Astrocyte (in vitro differentiated cells and primary cell): ENCODE data around the gene FLVCR1. TPM values are rescaled to one million over a fixed set of nuclear protein-coding genes. Genes with fewer than 3 reads are reported as not detected.

Experiments
- DNase-seq: peaks from one replicate; pipeline ENCODE4 v3.0.0-alpha.2; 2010; ENCODE audit warnings: low read depth
- FAIRE-seq: peaks from 2 replicates; lab custom pipeline; 2011; peaks lifted over from hg19 to GRCh38; lab: Jason Lieb, UNC
- H2AFZ ChIP-seq: 2 replicates; pipeline ENCODE4 v1.6.0; 2012; ENCODE audit warnings: low read depth, low read length, inconsistent platforms
- H3K27ac ChIP-seq: 2 replicates; pipeline ENCODE4 v1.5.1; 2011; ENCODE audit warnings: low read depth, low read length, inconsistent platforms
- H3K27me3 ChIP-seq: 2 replicates; pipeline ENCODE4 v1.6.0; 2011; ENCODE audit warnings: low read length, inconsistent platforms; ENCODE audit not compliant: insufficient read depth
- H3K36me3 ChIP-seq: 2 replicates; pipeline ENCODE4 v1.5.1; 2011; ENCODE audit warnings: low read length, inconsistent platforms; ENCODE audit not compliant: insufficient read depth
- H3K4me1 ChIP-seq: 2 replicates; pipeline ENCODE4 v1.5.1; 2011; ENCODE audit warnings: low read length, inconsistent platforms; ENCODE audit not compliant: insufficient read depth
- H3K4me2 ChIP-seq: 2 replicates; pipeline ENCODE4 v1.6.0; 2012; ENCODE audit warnings: low read length, inconsistent platforms
- H3K4me3 ChIP-seq: 2 replicates; pipeline ENCODE4 v1.5.1; 2011; ENCODE audit warnings: low read depth, mild to moderate bottlenecking, low read length, inconsistent platforms; ENCODE audit not compliant: insufficient read depth
- H3K79me2 ChIP-seq: 2 replicates; pipeline ENCODE4 v1.6.0; 2012; ENCODE audit warnings: mild to moderate bottlenecking, low read length, inconsistent platforms; ENCODE audit not compliant: insufficient read depth
- H3K9ac ChIP-seq: 2 replicates; pipeline ENCODE4 v1.6.0; 2012; ENCODE audit warnings: mild to moderate bottlenecking, low read length, inconsistent platforms
- H3K9me3 ChIP-seq: 2 replicates; pipeline ENCODE4 v1.5.1; 2012; ENCODE audit warnings: low read depth, mild to moderate bottlenecking, low read length, inconsistent platforms; ENCODE audit not compliant: insufficient read depth
- H4K20me1 ChIP-seq: 2 replicates; pipeline ENCODE4 v1.6.0; 2012; ENCODE audit warnings: low read length, inconsistent platforms; ENCODE audit not compliant: insufficient read depth
- H3K27ac Mint-ChIP-seq: one replicate; pipeline ENCODE4 v1.8.0; 2021; ENCODE audit warnings: mild to moderate bottlenecking, mixed read lengths; ENCODE audit not compliant: unreplicated experiment
- H3K27me3 Mint-ChIP-seq: one replicate; pipeline ENCODE4 v1.8.0; 2021; ENCODE audit warnings: low read depth, mixed read lengths; ENCODE audit not compliant: unreplicated experiment
- H3K36me3 Mint-ChIP-seq: one replicate; pipeline ENCODE4 v1.8.0; 2021; ENCODE audit warnings: low read depth, mixed read lengths; ENCODE audit not compliant: unreplicated experiment
- H3K4me1 Mint-ChIP-seq: one replicate; pipeline ENCODE4 v1.8.0; 2021; ENCODE audit warnings: low read depth, mixed read lengths; ENCODE audit not compliant: unreplicated experiment
- H3K4me3 Mint-ChIP-seq: one replicate; pipeline ENCODE4 v1.8.0; 2021; ENCODE audit warnings: mild to moderate bottlenecking, moderate library complexity, mixed read lengths; ENCODE audit not compliant: unreplicated experiment
- H3K9me3 Mint-ChIP-seq: one replicate; pipeline ENCODE4 v1.8.0; 2021; ENCODE audit warnings: mild to moderate bottlenecking, mixed read lengths; ENCODE audit not compliant: unreplicated experiment
- EZH2 ChIP-seq: IDR thresholded peaks from 2 replicates; pipeline ENCODE4 v1.6.1; 2012; ENCODE audit warnings: mild to moderate bottlenecking, low read length, inconsistent platforms; ENCODE audit not compliant: insufficient read depth
- total RNA-seq: library from RNA; stranded (reverse); gene quantifications from 2 replicates; pipeline ENCODE4 v1.2.1, GENCODE V29; 2021
- TF ChIP-seq, protein P1 (sequence below): IDR thresholded peaks from 2 replicates; pipeline ENCODE4 v1.5.1; 2011; ENCODE audit warnings: low read depth, mild to moderate bottlenecking, inconsistent platforms, low read length, moderate library complexity; ENCODE audit not compliant: insufficient read depth

FLVCR1 gene
- total RNA-seq, 1 donor from 2014 or later = 8.1 TPM

DNA sequence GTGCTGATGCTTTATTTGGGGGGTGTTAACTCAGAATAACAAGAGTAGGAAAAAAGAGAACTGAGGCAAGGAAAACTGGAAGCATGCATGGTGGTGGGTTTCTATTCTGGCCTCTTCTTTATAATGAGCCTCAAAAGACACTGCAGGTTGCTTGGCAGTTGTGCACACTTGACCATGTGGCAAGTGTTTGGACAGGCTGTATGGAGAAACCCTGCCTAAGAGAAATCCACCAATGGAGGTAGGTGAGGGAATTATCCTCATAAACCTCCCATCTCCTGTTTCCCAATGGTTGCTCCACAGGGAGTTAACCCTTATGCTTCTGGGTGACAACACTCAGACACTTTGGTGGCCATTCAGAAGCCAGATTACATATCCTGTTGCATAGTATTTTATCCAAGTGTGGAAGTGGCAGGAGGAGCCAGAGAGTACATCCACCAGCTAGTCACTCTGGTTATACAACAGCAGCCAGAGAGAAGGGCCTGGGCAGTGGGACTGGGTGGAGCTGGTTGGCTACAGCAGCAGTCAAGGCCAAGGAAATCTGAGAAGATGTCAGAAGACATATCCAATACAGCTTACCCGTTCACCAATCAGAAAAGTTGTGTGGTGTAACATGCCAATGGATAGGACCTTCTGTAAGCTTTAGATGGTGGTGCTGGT lies 75.9 kb downstream of the FLVCR1 start:
- Mint-ChIP-seq H3K9me3 (no peaks in the 10 kb centered on the region), H3K27ac (no peak overlapping the region), H3K4me1 (no peaks in the 10 kb centered on the region), H3K4me3 (no peak overlapping the region), H3K27me3 (peaks cover 5% of the 10 kb centered on the region), H3K36me3 (no peaks in the 10 kb centered on the region)
- Histone ChIP-seq H3K36me3 (no peaks in the 10 kb centered on the region), H2AFZ (no peak overlapping the region), H3K4me3 (no peak overlapping the region), H3K79me2 (no peaks in the 10 kb centered on the region), H4K20me1 (no peaks in the 10 kb centered on the region), H3K27me3 (peaks cover 8% of the 10 kb centered on the region), H3K27ac (no peak overlapping the region), H3K9me3 (peaks cover under 1% of the 10 kb centered on the region), H3K9ac (no peak overlapping the region), H3K4me2 (no peak overlapping the region), H3K4me1 (no peaks in the 10 kb centered on the region)
- TF ChIP-seq EZH2 = no peak
- TF ChIP-seq, protein P1, sequence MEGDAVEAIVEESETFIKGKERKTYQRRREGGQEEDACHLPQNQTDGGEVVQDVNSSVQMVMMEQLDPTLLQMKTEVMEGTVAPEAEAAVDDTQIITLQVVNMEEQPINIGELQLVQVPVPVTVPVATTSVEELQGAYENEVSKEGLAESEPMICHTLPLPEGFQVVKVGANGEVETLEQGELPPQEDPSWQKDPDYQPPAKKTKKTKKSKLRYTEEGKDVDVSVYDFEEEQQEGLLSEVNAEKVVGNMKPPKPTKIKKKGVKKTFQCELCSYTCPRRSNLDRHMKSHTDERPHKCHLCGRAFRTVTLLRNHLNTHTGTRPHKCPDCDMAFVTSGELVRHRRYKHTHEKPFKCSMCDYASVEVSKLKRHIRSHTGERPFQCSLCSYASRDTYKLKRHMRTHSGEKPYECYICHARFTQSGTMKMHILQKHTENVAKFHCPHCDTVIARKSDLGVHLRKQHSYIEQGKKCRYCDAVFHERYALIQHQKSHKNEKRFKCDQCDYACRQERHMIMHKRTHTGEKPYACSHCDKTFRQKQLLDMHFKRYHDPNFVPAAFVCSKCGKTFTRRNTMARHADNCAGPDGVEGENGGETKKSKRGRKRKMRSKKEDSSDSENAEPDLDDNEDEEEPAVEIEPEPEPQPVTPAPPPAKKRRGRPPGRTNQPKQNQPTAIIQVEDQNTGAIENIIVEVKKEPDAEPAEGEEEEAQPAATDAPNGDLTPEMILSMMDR = no peak
- no peak for FAIRE-seq
- DNase-seq = no peak

- Histone ChIP-seq H3K27ac (no peak overlapping the region), H3K27me3 (peaks cover 8% of the 10 kb centered on the region), H3K36me3 (no peaks in the 10 kb centered on the region), H3K4me3 (no peak overlapping the region), H3K9ac (no peak overlapping the region), H3K4me2 (no peak overlapping the region), H4K20me1 (no peaks in the 10 kb centered on the region), H3K9me3 (peaks cover 3% of the 10 kb centered on the region), H3K4me1 (no peaks in the 10 kb centered on the region), H3K79me2 (no peaks in the 10 kb centered on the region), H2AFZ (no peak overlapping the region)
- Mint-ChIP-seq H3K27me3 (peaks cover 5% of the 10 kb centered on the region), H3K4me3 (no peak overlapping the region), H3K27ac (no peak overlapping the region), H3K36me3 (no peaks in the 10 kb centered on the region), H3K9me3 (peaks cover 2% of the 10 kb centered on the region), H3K4me1 (no peaks in the 10 kb centered on the region)
- TF ChIP-seq EZH2 = no peak
- TF ChIP-seq, protein P1 = no peak
- no peak for FAIRE-seq
- no peak for DNase-seq
Measured at GRCh38 chr1:212935387-212935981, 77.4 kb downstream of the FLVCR1 start.

DNA sequence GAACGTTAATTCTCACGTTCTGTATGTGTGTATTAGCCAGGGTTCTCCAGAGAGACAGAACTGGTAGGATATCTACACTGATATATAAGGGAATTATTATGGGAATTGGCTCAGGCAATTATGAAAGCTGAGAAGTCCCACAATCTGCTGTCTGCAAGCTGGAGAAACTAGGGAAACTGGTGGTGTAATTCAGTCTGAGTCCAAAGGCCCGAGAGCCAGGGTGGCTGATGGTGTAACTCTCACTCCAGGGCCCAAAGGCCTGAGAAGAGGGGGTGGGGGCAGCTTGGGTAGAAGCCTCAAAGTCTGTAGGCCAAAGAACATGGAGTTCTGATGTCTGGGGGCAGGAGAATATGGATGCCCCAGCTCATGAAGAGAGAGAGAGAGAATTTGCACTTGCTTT lies 79.0 kb downstream of the FLVCR1 start:
- H3K9me3 Mint-ChIP-seq = peaks cover 2% of the 10 kb centered on the region

More for the DNA sequence above, 79.0 kb downstream of the FLVCR1 start:
- H3K9ac ChIP-seq = no peak overlapping the region
- H3K4me3 ChIP-seq = no peak overlapping the region
- no peak overlapping the region for H2AFZ ChIP-seq
- no peaks in the 10 kb centered on the region for H3K36me3 ChIP-seq
- DNase-seq (no peak), FAIRE-seq (no peak)
- Mint-ChIP-seq H3K27ac (no peak overlapping the region), H3K4me3 (no peak overlapping the region), H3K36me3 (no peaks in the 10 kb centered on the region), H3K4me1 (no peaks in the 10 kb centered on the region), H3K27me3 (peaks cover 5% of the 10 kb centered on the region)
- peaks cover 8% of the 10 kb centered on the region for H3K27me3 ChIP-seq
- H3K9me3 ChIP-seq = peaks cover 3% of the 10 kb centered on the region
- H3K79me2 ChIP-seq = no peaks in the 10 kb centered on the region
- TF ChIP-seq EZH2 = no peak
- TF ChIP-seq, protein P1 = no peak
- H4K20me1 ChIP-seq = no peaks in the 10 kb centered on the region
- H3K27ac ChIP-seq = no peak overlapping the region
- H3K4me2 ChIP-seq = no peak overlapping the region
- H3K4me1 ChIP-seq = no peaks in the 10 kb centered on the region
